Caco-2 (cell line): ENCODE results near the gene AMBRA1. TPM values are rescaled to one million over a fixed set of nuclear protein-coding genes. Genes with fewer than 3 reads are reported as not detected.
"Not testable (repeated sequence)": the region's sequence is repeated elsewhere in the genome, so short reads cannot be mapped to it uniquely, and the experiment has no call there.

Experiments used
- BruUV-seq: library from RNA; stranded (reverse); fragments of 400-500 nt; replicated peaks from 2 replicates; lab custom pipeline; 2021; lab: Mats Ljungman, UMichigan
- CTCF ChIA-PET: fragments of 300-600 bp; sonication (Branson Sonifier 250); formaldehyde crosslinking; loops from one replicate; lab custom pipeline; 2022; ENCODE audit warnings: antibody characterized with exemption; lab: Charles Lee
- POLR2A ChIA-PET: fragments of 300-600 bp; sonication (Branson Sonifier 250); formaldehyde crosslinking; loops from one replicate; lab custom pipeline; 2022; ENCODE audit warnings: antibody characterized with exemption; lab: Charles Lee
- DNase-seq, 2 experiments: peaks; one replicate each; pipeline versions ENCODE4 v3.0.0 to v3.0.0-alpha.2; 2020 to 2022
- H3K27me3 ChIP-seq: replicated peaks from 2 replicates; pipeline ENCODE4 v1.6.0; 2011; ENCODE audit warnings: low read length; ENCODE audit not compliant: control insufficient read depth, insufficient read depth
- H3K36me3 ChIP-seq: 2 replicates; pipeline ENCODE4 v1.5.1; 2011; ENCODE audit warnings: low read length; ENCODE audit not compliant: control insufficient read depth, insufficient read depth
- H3K4me1 ChIP-seq: fragments of 250-450 bp; sonication (Bioruptor Pico); 2 replicates; pipeline ENCODE4 v1.5.1; 2020; ENCODE audit warnings: mild to moderate bottlenecking
- H3K4me3 ChIP-seq: 2 replicates; pipeline ENCODE4 v1.5.1; 2011; ENCODE audit warnings: low read depth, mild to moderate bottlenecking, control low read depth, low read length
- H3K9me3 ChIP-seq: fragments of 250-450 bp; sonication (Bioruptor Pico); 2 replicates; pipeline ENCODE4 v1.5.1; 2020; ENCODE audit warnings: mild to moderate bottlenecking, moderate library complexity
- H3K27ac Mint-ChIP-seq: one replicate; pipeline ENCODE4 v1.8.0; 2022; ENCODE audit warnings: mixed read lengths; ENCODE audit not compliant: unreplicated experiment
- H3K27me3 Mint-ChIP-seq: one replicate; pipeline ENCODE4 v1.8.0; 2022; ENCODE audit warnings: mixed read lengths; ENCODE audit not compliant: insufficient read depth, unreplicated experiment
- H3K36me3 Mint-ChIP-seq: one replicate; pipeline ENCODE4 v1.8.0; 2022; ENCODE audit warnings: mild to moderate bottlenecking, mixed read lengths; ENCODE audit not compliant: insufficient read depth, unreplicated experiment
- H3K4me1 Mint-ChIP-seq: one replicate; pipeline ENCODE4 v1.8.0; 2022; ENCODE audit warnings: low read depth, mixed read lengths; ENCODE audit not compliant: unreplicated experiment
- H3K4me3 Mint-ChIP-seq: one replicate; pipeline ENCODE4 v1.8.0; 2022; ENCODE audit warnings: mild to moderate bottlenecking, moderate library complexity, mixed read lengths; ENCODE audit not compliant: unreplicated experiment
- H3K9me3 Mint-ChIP-seq: one replicate; pipeline ENCODE4 v1.8.0; 2022; ENCODE audit warnings: mixed read lengths; ENCODE audit not compliant: unreplicated experiment
- intact Hi-C: fragments of 100-400 bp; cut with micrococcal nuclease; formaldehyde crosslinking; loops from one replicate; pipeline ENCODE4 v1.10.0; 2022; ENCODE audit not compliant: unreplicated experiment
- total RNA-seq: library from RNA; stranded (reverse); gene quantifications from 2 replicates; pipeline ENCODE4 v1.2.3, GENCODE V29; 2022
- TF ChIP-seq, protein P1 (sequence below), 2 experiments: fragments of 200-600 bp in 1 of 2; IDR thresholded peaks; 1 replicate in 1 of 2; 2 replicates in 1 of 2; pipeline versions ENCODE4 v1.5.1 to v1.8.0; 2011 to 2022; ENCODE audit warnings: antibody characterized with exemption in 1 of 2, control low read depth in 1 of 2, inconsistent platforms in 1 of 2, low read depth in 1 of 2, low read length in 1 of 2, mild to moderate bottlenecking in 1 of 2, moderate library complexity in 1 of 2; ENCODE audit not compliant: insufficient read depth in 1 of 2, severe bottlenecking in 1 of 2, unreplicated experiment in 1 of 2

The AMBRA1 gene
- total RNA-seq, 1 experiment from 2014 or later: 48.1 TPM

GRCh38 chr11:46380340-46381047 lies 213.3 kb downstream of the AMBRA1 start:
- POLR2A ChIA-PET: interaction anchor here (0.6 kb wide), 1 partner anchor 27 kb away, joined by 4 read pairs; no protein-coding TSS in a partner anchor
- Mint-ChIP-seq H3K4me1 (no peaks in the 10 kb centered on the region), H3K27ac (peak overlapping the region; percentile 76), H3K4me3 (peak overlapping the region; percentile 95), H3K9me3 (no peaks in the 10 kb centered on the region), H3K27me3 (no peaks in the 10 kb centered on the region), H3K36me3 (peaks cover 63% of the 10 kb centered on the region)
- TF ChIP-seq, protein P1, sequence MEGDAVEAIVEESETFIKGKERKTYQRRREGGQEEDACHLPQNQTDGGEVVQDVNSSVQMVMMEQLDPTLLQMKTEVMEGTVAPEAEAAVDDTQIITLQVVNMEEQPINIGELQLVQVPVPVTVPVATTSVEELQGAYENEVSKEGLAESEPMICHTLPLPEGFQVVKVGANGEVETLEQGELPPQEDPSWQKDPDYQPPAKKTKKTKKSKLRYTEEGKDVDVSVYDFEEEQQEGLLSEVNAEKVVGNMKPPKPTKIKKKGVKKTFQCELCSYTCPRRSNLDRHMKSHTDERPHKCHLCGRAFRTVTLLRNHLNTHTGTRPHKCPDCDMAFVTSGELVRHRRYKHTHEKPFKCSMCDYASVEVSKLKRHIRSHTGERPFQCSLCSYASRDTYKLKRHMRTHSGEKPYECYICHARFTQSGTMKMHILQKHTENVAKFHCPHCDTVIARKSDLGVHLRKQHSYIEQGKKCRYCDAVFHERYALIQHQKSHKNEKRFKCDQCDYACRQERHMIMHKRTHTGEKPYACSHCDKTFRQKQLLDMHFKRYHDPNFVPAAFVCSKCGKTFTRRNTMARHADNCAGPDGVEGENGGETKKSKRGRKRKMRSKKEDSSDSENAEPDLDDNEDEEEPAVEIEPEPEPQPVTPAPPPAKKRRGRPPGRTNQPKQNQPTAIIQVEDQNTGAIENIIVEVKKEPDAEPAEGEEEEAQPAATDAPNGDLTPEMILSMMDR (IDR thresholded peaks at IDR 0.05; ENCODE audit: insufficient read depth in 1 of 2, low read depth in 1 of 2, low read length in 1 of 2, severe bottlenecking in 1 of 2, unreplicated experiment in 1 of 2): no peak
- Histone ChIP-seq H3K36me3 (no peaks in the 10 kb centered on the region; the same call in 1 of the 2 replicates), H3K9me3 (no peaks in the 10 kb centered on the region), H3K4me3 (peak overlapping the region; percentile 60), H3K4me1 (peaks cover 14% of the 10 kb centered on the region), H3K27me3 (no peaks in the 10 kb centered on the region)
- intact Hi-C loops: loop anchor here (1.0 kb wide), 1 partner anchor 9 kb away; no protein-coding TSS in a partner anchor
- BruUV-seq: no TSS peak
- DNase-seq: peak; percentile 84 to 85
- CTCF ChIA-PET: interaction anchor here (0.6 to 1.4 kb wide), 2 partner anchors 12 to 141 kb away, joined by 3 to 5 read pairs; no protein-coding TSS in a partner anchor

DNA sequence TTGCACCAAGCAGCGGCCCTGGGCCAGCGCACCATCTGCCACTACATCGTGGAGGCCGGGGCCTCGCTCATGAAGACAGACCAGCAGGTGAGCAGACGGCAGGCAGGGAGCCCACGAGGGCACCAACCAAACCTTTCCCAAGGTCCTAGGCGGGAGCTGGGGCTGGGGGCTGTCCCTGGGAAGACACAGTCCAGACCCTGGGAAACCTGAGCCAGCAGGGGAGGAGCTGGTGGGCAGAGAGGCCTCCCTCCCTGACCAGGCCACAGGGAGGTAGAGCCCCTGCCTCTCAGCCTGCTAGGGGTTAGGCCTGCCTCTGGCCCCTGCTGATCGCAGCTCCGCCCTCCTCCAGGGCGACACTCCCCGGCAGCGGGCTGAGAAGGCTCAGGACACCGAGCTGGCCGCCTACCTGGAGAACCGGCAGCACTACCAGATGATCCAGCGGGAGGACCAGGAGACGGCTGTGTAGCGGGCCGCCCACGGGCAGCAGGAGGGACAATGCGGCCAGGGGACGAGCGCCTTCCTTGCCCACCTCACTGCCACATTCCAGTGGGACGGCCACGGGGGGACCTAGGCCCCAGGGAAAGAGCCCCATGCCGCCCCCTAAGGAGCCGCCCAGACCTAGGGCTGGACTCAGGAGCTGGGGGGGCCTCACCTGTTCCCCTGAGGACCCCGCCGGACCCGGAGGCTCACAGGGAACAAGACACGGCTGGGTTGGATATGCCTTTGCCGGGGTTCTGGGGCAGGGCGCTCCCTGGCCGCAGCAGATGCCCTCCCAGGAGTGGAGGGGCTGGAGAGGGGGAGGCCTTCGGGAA lies 214.1 kb downstream of the AMBRA1 start:
- ChIA-PET CTCF (interaction anchor here (1.4 kb wide), 1 partner anchor 13 kb away, joined by 5 read pairs; no protein-coding TSS in a partner anchor), POLR2A (interaction anchor here (0.6 kb wide), 1 partner anchor 28 kb away, joined by 4 read pairs; no protein-coding TSS in a partner anchor)
- H3K9me3 Mint-ChIP-seq, intact Hi-C loops, H3K27me3 ChIP-seq, H3K9me3 ChIP-seq, H3K4me3 ChIP-seq, BruUV-seq, H3K4me1 Mint-ChIP-seq, H3K27me3 Mint-ChIP-seq, H3K36me3 ChIP-seq: not testable (repeated sequence)
- DNase-seq: peak; percentile 67 to 75
- peak overlapping the region; percentile 79 for H3K27ac Mint-ChIP-seq
- H3K4me3 Mint-ChIP-seq: peak overlapping the region; percentile 95
- H3K36me3 Mint-ChIP-seq: peaks cover 63% of the 10 kb centered on the region
- peaks cover 14% of the 10 kb centered on the region for H3K4me1 ChIP-seq

DNA sequence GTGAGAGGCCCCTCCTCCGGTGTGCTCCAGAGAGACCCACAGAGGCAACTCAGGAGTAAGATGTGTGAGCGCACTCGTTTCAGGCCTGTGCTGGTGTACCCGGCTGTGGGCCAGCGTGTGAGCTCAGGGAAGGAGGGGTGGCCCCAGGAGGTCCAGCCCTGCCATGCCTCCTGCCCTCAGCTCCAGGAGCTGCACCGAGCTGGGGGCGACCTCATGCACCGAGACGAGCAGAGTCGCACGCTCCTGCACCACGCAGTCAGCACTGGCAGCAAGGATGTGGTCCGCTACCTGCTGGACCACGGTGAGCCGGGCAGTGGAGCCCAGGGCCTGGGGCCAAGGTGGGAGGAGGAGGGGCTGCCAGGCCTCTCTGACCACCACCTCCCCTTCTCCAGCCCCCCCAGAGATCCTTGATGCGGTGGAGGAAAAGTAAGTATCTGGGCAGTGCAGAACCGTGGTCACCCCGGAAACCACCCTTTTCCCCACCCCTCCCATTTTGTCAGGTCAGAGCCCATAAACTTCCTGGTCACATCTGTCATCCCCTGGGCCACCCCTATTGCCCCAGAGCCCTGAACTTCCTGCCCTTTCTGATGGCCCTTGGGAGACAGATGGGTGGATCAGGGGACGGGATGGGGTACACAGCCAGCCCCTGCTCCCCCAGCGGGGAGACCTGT lies 214.9 kb downstream of the AMBRA1 start:
- intact Hi-C loops: no loop called here
- no TSS peak for BruUV-seq
- peaks cover 66% of the 10 kb centered on the region for H3K36me3 Mint-ChIP-seq
- Histone ChIP-seq H3K9me3 (no peaks in the 10 kb centered on the region), H3K4me3 (no peak overlapping the region), H3K4me1 (peaks cover 13% of the 10 kb centered on the region), H3K27me3 (no peaks in the 10 kb centered on the region), H3K36me3 (no peaks in the 10 kb centered on the region; the same call in 1 of the 2 replicates)
- peak overlapping the region; percentile 79 for H3K27ac Mint-ChIP-seq
- no peaks in the 10 kb centered on the region for H3K4me1 Mint-ChIP-seq
- peak overlapping the region; percentile 95 for H3K4me3 Mint-ChIP-seq
- TF ChIP-seq, protein P1 (IDR thresholded peaks at IDR 0.05; ENCODE audit: insufficient read depth in 1 of 2, low read depth in 1 of 2, low read length in 1 of 2, severe bottlenecking in 1 of 2, unreplicated experiment in 1 of 2): no peak
- no peak for DNase-seq
- ChIA-PET CTCF (no interaction called here), POLR2A (no interaction called here)
- no peaks in the 10 kb centered on the region for H3K9me3 Mint-ChIP-seq
- no peaks in the 10 kb centered on the region for H3K27me3 Mint-ChIP-seq
